GM21825 (cell line): ENCODE measurements around the gene DTNB.
A peak's percentile ranks its signal among the peaks of the same experiment; 100 is the strongest.
"Not testable (repeated sequence)": the region's sequence is repeated elsewhere in the genome, so short reads cannot be mapped to it uniquely, and the experiment has no call there.

Experiments used
- ATAC-seq: cut with Tn5 transposase; IDR thresholded peaks from one replicate; pipeline ENCODE4 v1.9.1; 2021; ENCODE audit warnings: mild to moderate bottlenecking, moderate library complexity; ENCODE audit not compliant: unreplicated experiment

Gene DTNB

DNA sequence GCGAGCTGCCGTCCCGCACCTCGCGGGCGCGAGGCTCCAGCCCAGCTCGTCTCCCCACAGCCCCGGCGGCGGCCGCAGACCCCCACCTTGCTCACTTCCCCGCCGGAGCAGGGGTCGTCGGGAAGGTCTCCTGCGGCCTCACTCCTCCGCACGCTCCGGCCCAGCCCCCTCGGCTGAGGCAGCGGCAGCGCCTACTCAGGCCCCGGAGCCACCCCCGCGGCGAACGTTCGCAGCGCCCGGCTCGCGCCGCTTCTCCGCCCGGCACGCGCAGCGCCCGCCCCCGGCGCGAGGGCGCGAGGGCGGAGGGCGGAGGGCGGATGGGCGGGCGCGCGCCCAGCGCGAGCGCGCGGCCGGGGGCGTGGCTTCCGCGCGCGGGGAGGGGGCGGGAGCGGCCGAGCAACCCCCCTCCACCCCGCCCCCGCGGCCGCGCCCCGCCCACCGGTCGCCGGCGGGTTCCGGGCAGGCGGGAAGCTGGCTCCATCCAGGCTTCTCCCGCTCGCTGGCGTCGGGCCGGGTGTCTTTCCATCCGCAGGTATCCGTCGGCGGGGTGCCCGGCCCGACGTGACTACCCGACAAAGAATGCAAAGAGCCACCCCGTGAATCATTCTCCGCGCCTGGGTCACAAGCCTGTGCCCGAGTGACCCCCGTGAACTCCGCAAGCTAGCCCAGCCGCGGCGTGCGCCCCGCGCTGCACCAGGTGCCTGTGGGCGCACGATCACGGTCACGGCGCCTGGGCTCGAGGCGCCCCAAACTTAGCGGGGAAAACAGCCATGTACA lies at the start of gene DTNB:
Gene DTNB (minus strand): TSS at position 278 of the 777 bp plus-strand sequence. CDS start 20,917 bp downstream, outside the sequence.
- ATAC-seq = peak; percentile 66

GRCh38 chr2:25722224-25722623 lies 48.8 kb upstream of the DTNB start:
- ATAC-seq = no peak

DNA sequence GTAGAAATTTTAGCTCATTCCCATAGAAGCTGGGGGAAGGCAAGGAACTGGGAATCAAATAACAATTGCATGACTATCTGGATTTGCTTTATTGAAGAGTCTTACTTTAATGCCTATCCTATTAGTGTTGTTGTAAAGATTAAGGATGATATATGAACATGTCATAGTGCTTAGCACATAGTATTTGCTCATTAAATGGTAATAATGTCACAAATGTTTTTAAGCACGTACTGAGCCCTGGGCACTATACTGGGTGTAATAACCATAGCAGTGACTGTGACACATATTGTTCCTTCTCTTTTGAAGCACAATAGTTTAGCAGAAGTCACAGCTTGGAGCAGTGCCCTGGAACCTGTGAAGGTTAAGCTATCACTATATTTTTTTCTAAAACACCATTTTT lies 47.2 kb upstream of the DTNB start:
- no peak for ATAC-seq

GRCh38 chr2:25714740-25715139 lies 41.4 kb upstream of the DTNB start:
- no peak for ATAC-seq

DNA sequence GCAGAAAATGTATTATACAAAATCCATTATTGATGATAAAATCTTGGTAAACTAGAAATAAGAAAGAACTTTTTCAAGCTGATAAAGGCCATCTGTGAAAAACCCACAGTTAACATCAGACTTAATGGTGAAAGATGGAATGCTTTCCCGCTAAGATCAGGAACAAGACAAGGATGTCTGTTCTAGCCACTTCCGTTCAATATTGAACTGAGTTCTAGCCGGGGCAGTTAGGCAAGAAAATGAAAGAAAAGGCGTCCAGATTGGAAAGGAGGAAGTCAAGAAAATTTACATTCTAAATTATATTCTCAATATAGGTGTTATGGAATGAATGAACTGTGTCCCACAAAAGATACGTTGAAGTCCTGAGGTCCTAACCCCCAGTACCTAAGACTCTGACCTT lies 39.1 kb upstream of the DTNB start:
- no peak for ATAC-seq

DNA sequence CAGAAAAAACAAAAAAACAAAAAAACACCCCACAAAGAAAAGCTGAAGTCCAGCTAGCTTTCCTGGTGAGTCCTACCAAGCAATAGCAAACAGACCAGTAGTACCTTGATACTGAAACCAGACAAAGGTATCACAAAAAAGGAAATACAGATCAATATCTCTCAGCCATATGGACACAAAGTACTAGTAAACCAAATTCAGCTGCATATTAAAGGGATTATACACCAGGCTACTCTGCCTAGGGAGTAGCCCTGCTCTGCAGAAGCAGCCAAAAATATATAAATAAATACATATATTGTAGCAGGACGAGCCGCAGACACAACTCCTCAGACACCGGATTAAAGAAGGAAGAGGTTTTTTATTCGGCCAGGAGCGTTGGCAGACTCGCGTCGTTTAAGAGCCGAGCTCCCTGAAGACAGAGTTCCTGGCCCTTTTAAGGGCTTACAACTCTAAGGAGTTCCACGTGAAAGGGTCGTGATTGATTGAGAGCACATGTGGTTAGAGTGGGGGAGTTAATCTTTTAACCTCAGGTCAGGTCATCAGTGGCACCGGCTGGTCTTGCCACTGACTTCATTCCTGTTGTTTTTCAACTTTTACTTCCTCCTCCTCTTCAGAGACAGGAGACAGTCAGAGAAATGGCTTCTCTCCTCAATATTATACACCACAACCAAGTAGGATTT lies 38.4 kb upstream of the DTNB start:
- no peak for ATAC-seq

- no peak for ATAC-seq
Measured at GRCh38 chr2:25710750-25711149, 37.4 kb upstream of the DTNB start.

- ATAC-seq = no peak
Measured at GRCh38 chr2:25709349-25709748, 36.0 kb upstream of the DTNB start.

GRCh38 chr2:25707927-25708590 lies 34.7 kb upstream of the DTNB start:
- ATAC-seq = no peak

GRCh38 chr2:25705575-25705974 lies 32.2 kb upstream of the DTNB start:
- not testable (repeated sequence) for ATAC-seq

DNA sequence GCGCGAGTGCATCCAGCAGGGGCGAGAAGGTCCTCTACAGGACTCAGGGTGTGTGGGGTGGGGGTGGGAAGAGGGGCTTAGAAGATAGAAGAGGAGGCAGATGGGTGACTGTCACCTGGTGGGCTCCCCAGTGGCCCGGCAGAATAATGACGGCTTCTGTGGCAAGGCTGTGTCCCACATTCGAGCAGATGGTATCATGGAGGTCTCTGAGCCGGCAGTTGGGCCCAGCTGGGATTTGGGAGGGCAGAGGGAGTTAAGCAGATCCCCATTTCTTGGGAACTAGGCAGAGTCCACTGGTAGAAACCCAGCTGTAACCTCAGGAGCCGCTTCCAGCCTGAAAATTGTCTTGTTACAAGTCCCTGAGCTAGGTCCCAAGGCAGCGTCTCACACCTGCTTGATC lies 28.4 kb upstream of the DTNB start:
- ATAC-seq = no peak

DNA sequence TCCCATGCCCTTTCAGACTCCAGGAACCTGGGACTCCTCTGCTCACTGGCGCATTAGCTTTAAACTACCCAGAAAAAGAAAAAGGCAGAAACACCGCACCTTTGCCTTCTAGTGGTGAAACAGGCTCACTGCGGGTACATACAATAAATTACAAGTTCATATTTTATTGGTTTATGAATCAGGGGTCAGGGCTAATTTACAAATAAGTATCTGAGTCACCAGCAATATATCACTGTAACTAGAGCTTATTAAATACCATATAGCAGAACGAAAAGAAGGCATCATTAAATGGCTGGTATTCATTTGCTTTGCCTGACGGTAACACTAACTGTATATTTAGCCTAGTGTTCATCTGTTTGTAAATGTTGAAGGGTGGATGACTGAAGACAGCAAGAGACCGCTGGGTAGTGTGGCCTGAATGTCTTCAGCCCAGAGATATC lies 26.9 kb upstream of the DTNB start:
- no peak for ATAC-seq

GRCh38 chr2:25699216-25699615 lies 25.8 kb upstream of the DTNB start:
- ATAC-seq = no peak

- ATAC-seq = no peak
Measured at GRCh38 chr2:25698752-25699151, 25.4 kb upstream of the DTNB start.

DNA sequence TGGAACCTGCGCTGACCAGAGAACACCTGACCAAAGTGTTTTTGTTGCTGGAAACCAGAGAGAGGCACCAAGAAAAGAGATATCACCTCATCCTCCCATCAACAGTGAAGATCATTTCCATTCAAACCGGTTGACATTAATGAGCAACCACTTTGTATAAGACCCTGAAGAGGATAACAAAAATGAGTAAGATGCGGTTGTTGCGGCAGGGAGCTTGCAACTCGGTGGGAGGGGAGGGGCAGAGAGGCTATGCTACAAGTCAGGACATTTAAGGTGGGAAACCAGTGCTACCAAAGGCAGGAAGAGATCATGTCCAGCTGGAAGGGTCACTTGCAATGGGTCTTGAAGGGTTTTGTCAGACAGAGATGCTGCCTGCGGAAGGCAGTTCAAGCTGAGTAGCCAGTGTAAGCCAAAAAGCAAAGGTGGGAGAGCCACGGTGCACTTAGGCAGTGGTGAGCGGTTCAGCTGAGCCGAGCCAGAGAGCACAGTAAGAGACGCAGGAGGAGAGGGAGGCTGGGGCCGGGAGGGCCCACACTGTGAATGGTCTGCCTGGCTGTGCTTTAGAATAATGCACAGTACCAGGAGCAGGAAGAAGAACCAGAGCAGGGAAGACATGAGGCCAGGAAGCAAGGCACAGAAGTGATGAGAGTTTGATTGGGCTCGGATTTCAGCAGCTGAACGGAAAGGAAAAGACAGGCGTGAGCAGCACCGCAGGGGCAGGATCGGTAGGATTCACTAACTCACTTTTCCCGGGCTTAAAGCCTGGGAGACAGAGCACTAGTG lies 24.4 kb upstream of the DTNB start:
- no peak for ATAC-seq

DNA sequence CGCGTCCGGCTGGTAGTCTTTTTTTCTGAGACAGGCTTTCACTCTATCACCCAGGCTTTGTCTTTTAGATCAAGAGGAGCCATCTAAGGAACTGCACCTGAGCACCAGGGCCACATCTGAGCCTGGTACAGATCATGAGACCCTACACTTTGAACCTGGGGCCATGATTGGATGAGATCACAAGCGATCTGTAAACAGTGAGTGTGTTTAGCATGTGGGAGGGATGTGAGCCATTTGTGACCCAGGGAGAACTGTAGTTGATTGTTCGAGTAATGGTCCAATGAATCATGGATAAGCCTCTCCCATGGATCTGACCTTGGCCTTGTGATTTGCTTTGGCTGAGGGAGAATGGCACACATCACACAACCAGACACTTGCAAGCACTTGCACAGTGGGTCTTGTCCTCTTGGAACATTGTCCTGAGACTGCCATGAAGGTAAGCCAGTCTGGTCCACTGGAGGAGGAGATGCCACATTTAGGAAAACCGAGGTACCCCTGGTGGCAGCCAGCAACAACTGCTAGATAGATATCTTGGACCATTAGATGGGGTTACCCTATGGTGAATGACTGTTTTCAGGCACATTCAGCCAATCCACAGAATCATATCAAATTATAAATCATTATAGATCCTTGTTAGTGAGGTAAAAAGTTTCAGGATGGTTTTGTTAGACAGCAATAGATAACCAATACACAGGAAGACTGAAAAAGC lies 19.5 kb upstream of the DTNB start:
- no peak for ATAC-seq

DNA sequence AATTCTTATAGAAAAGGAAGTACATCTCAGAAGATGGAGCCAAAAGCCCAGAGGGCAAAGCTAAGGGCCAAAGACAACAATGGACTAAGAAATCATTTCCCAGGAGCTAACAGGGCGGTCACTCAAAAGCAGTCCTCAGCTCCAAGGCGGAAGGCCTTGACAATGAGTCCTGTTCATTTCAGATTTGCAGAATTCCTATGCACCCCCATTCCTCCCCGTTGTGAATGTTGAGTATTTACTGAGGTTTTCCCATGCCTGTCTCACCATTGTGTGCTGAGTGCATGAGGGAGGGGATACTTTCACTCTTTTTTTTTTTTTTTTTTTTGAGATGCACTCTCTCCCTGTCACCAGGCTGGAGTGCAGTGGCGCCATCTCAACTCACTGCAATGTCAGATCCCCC lies 18.8 kb upstream of the DTNB start:
- ATAC-seq = no peak

GRCh38 chr2:25690058-25690457 lies 16.7 kb upstream of the DTNB start:
- ATAC-seq = no peak

- no peak for ATAC-seq
Measured at GRCh38 chr2:25688236-25688635, 14.9 kb upstream of the DTNB start.

DNA sequence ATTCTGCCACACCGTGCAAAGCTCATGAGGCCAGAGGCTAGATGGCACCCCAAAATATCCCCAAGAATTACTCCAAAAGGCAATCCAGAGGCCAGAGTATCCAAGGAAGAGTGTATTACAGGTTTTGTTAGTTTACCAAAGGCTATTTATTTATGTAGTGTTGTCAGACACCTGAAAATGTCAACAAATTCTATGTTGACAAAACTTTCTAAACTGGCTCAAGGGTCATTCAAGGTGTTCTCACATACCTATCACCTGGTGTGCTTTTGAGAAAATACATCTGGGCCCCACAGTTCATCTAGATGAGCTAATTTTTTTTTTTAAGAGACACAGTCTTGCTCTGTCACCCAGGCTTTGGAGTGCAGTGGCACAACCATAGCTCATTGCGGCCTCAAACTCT lies 12.4 kb upstream of the DTNB start:
- no peak for ATAC-seq
